Measurements from ENCODE around the gene CDK18.
A peak's percentile ranks its signal among the peaks of the same experiment; 100 is the strongest.

The CDK18 gene

GRCh38 chr1:205538235-205538840 is 33.9 kb downstream of the CDK18 start:
- H3K36me3 ChIP-seq (ENCODE audit: insufficient read depth, low read length), result no peaks in the 10 kb centered on the region
- DNase-seq (ENCODE audit: low read depth, low spot score), result no peak
- H3K9me3 ChIP-seq (ENCODE audit: low read depth, low read length), result no peaks in the 10 kb centered on the region
- H3K9ac ChIP-seq (ENCODE audit: insufficient read length), result no peak overlapping the region
- TF ChIP-seq FOXP2 (optimal IDR thresholded peaks at IDR 0.05; ENCODE audit: control extremely low read depth, extremely low read length, insufficient read depth) (no peak), POLR2AphosphoS5 (IDR thresholded peaks at IDR 0.05; ENCODE audit: borderline replicate concordance, low read depth, low read length) (no peak), EZH2 (IDR thresholded peaks at IDR 0.05) (no peak)
- no peak overlapping the region for H3K27ac ChIP-seq
- no peak overlapping the region for H3K4me3 ChIP-seq

- TF ChIP-seq EZH2 (IDR thresholded peaks at IDR 0.05) (no peak), POLR2AphosphoS5 (IDR thresholded peaks at IDR 0.05; ENCODE audit: borderline replicate concordance, low read depth, low read length) (no peak), FOXP2 (optimal IDR thresholded peaks at IDR 0.05; ENCODE audit: control extremely low read depth, extremely low read length, insufficient read depth) (no peak)
- Histone ChIP-seq H3K9me3 (ENCODE audit: low read depth, low read length) (no peaks in the 10 kb centered on the region), H3K27ac (no peak overlapping the region), H3K36me3 (ENCODE audit: insufficient read depth, low read length) (no peaks in the 10 kb centered on the region), H3K9ac (ENCODE audit: insufficient read length) (no peak overlapping the region), H3K4me3 (no peak overlapping the region)
- DNase-seq (ENCODE audit: low read depth, low spot score), result no peak
Measured at GRCh38 chr1:205541161-205541886, 36.9 kb downstream of the CDK18 start.

- no peak overlapping the region for H3K27ac ChIP-seq
Measured at GRCh38 chr1:205542367-205542766, 37.9 kb downstream of the CDK18 start.

GRCh38 chr1:205543351-205544301 is 39.2 kb downstream of the CDK18 start:
- no peak for DNase-seq (ENCODE audit: low read depth, low spot score)
- Histone ChIP-seq H3K36me3 (ENCODE audit: insufficient read depth, low read length) (no peaks in the 10 kb centered on the region), H3K9ac (ENCODE audit: insufficient read length) (no peak overlapping the region), H3K4me3 (peak overlapping the region; percentile 43), H3K27ac (no peak overlapping the region), H3K9me3 (ENCODE audit: low read depth, low read length) (no peaks in the 10 kb centered on the region)
- TF ChIP-seq FOXP2 (optimal IDR thresholded peaks at IDR 0.05; ENCODE audit: control extremely low read depth, extremely low read length, insufficient read depth), result no peak
- no peak for TF ChIP-seq POLR2AphosphoS5 (IDR thresholded peaks at IDR 0.05; ENCODE audit: borderline replicate concordance, low read depth, low read length)
- no peak for TF ChIP-seq EZH2 (IDR thresholded peaks at IDR 0.05)

More at GRCh38 chr1:205542367-205542766, 37.9 kb downstream of the CDK18 start:
- DNase-seq (ENCODE audit: low read depth, low spot score), result no peak
- no peak overlapping the region for H3K4me3 ChIP-seq
- TF ChIP-seq EZH2 (IDR thresholded peaks at IDR 0.05), result no peak
- no peak for TF ChIP-seq POLR2AphosphoS5 (IDR thresholded peaks at IDR 0.05; ENCODE audit: borderline replicate concordance, low read depth, low read length)
- no peak for TF ChIP-seq FOXP2 (optimal IDR thresholded peaks at IDR 0.05; ENCODE audit: control extremely low read depth, extremely low read length, insufficient read depth)
- no peak overlapping the region for H3K9ac ChIP-seq (ENCODE audit: insufficient read length)
- H3K9me3 ChIP-seq (ENCODE audit: low read depth, low read length), result no peaks in the 10 kb centered on the region
- H3K36me3 ChIP-seq (ENCODE audit: insufficient read depth, low read length), result no peaks in the 10 kb centered on the region

- no peak for TF ChIP-seq FOXP2 (optimal IDR thresholded peaks at IDR 0.05; ENCODE audit: control extremely low read depth, extremely low read length, insufficient read depth)
- TF ChIP-seq EZH2 (IDR thresholded peaks at IDR 0.05), result no peak
- no peak for TF ChIP-seq POLR2AphosphoS5 (IDR thresholded peaks at IDR 0.05; ENCODE audit: borderline replicate concordance, low read depth, low read length)
- no peak for DNase-seq (ENCODE audit: low read depth, low spot score)
- Histone ChIP-seq H3K4me3 (no peak overlapping the region), H3K27ac (no peak overlapping the region), H3K9me3 (ENCODE audit: low read depth, low read length) (no peaks in the 10 kb centered on the region), H3K36me3 (ENCODE audit: insufficient read depth, low read length) (no peaks in the 10 kb centered on the region), H3K9ac (ENCODE audit: insufficient read length) (no peak overlapping the region)
Measured at GRCh38 chr1:205545001-205545919, 40.8 kb downstream of the CDK18 start.

- Histone ChIP-seq H3K9me3 (ENCODE audit: low read depth, low read length) (no peaks in the 10 kb centered on the region), H3K27ac (no peak overlapping the region)
Measured at GRCh38 chr1:205545991-205546390, 41.5 kb downstream of the CDK18 start.

GRCh38 chr1:205546541-205546940 is 42.1 kb downstream of the CDK18 start:
- TF ChIP-seq FOXP2 (optimal IDR thresholded peaks at IDR 0.05; ENCODE audit: control extremely low read depth, extremely low read length, insufficient read depth) (no peak), POLR2AphosphoS5 (IDR thresholded peaks at IDR 0.05; ENCODE audit: borderline replicate concordance, low read depth, low read length) (no peak), EZH2 (IDR thresholded peaks at IDR 0.05) (no peak)
- no peak for DNase-seq (ENCODE audit: low read depth, low spot score)
- Histone ChIP-seq H3K36me3 (ENCODE audit: insufficient read depth, low read length) (no peaks in the 10 kb centered on the region), H3K9me3 (ENCODE audit: low read depth, low read length) (no peaks in the 10 kb centered on the region), H3K27ac (no peak overlapping the region), H3K9ac (ENCODE audit: insufficient read length) (no peak overlapping the region), H3K4me3 (no peak overlapping the region)

More at GRCh38 chr1:205545991-205546390, 41.5 kb downstream of the CDK18 start:
- TF ChIP-seq POLR2AphosphoS5 (IDR thresholded peaks at IDR 0.05; ENCODE audit: borderline replicate concordance, low read depth, low read length) (no peak), FOXP2 (optimal IDR thresholded peaks at IDR 0.05; ENCODE audit: control extremely low read depth, extremely low read length, insufficient read depth) (no peak)
- Histone ChIP-seq H3K4me3 (no peak overlapping the region), H3K9ac (ENCODE audit: insufficient read length) (no peak overlapping the region), H3K36me3 (ENCODE audit: insufficient read depth, low read length) (no peaks in the 10 kb centered on the region)
- DNase-seq (ENCODE audit: low read depth, low spot score), result no peak
